ENCODE measurements around the gene VPS11. TPM values are rescaled to one million over a fixed set of nuclear protein-coding genes. Genes with fewer than 3 reads are reported as not detected.

The VPS11 gene
- polyA plus RNA-seq, 6 donors from 2014 or later = 36.7 to 50.0 (median 46.2) TPM

Other genes with a start within 250 kb of the VPS11 start
- 100 to 1,000 TPM; 101 to 157 (median 116) TPM for gene CXCR5, start 183.9 kb upstream of the VPS11 start, polyA plus RNA-seq (ENCODE audit: low read depth in 6 of 6)
- 1 to 10 TPM in 2 of 6 donors, under 1 TPM in 3, not detected in 1; 0.50 to 3.2 (median 0.75) TPM for gene BCL9L, start 141.9 kb upstream of the VPS11 start, polyA plus RNA-seq (ENCODE audit: low read depth in 6 of 6)
- under 1 TPM in 3 of 6 donors, not detected in 3; 0.33 to 0.43 (median 0.35) TPM for gene UPK2, start 111.5 kb upstream of the VPS11 start, polyA plus RNA-seq (ENCODE audit: low read depth in 6 of 6)
- not detected for gene FOXR1, start 96.1 kb upstream of the VPS11 start, polyA plus RNA-seq (ENCODE audit: low read depth in 6 of 6)
- gene CENATAC, start 69.7 kb upstream of the VPS11 start, polyA plus RNA-seq (ENCODE audit: low read depth in 6 of 6) = 10 to 100 TPM in 5 of 6 donors, 1 to 10 TPM in 1; 9.5 to 21.7 (median 12.3) TPM
- 1,000 to 10,000 TPM; 3,707 to 5,692 (median 4,418) TPM for gene RPS25, start 49.5 kb upstream of the VPS11 start, polyA plus RNA-seq (ENCODE audit: low read depth in 6 of 6)
- gene TRAPPC4, start 49.1 kb upstream of the VPS11 start, polyA plus RNA-seq (ENCODE audit: low read depth in 6 of 6) = 100 to 1,000 TPM in 1 of 6 donors, 10 to 100 TPM in 5; 45.6 to 103 (median 73.6) TPM
- gene SLC37A4, start 36.9 kb upstream of the VPS11 start, polyA plus RNA-seq (ENCODE audit: low read depth in 6 of 6) = 10 to 100 TPM in 4 of 6 donors, 1 to 10 TPM in 2; 8.1 to 12.8 (median 11.1) TPM
- gene HYOU1, start 10.6 kb upstream of the VPS11 start, polyA plus RNA-seq (ENCODE audit: low read depth in 6 of 6) = 10 to 100 TPM in 5 of 6 donors, 1 to 10 TPM in 1; 7.1 to 13.4 (median 12.5) TPM
- 10 to 100 TPM; 11.7 to 26.8 (median 16.4) TPM for gene HMBS, start 17.1 kb downstream of the VPS11 start, polyA plus RNA-seq (ENCODE audit: low read depth in 6 of 6)
- 10 to 100 TPM; 29.7 to 61.6 (median 34.5) TPM for gene DPAGT1, start 34.0 kb downstream of the VPS11 start, polyA plus RNA-seq (ENCODE audit: low read depth in 6 of 6)
- gene C2CD2L, start 39.5 kb downstream of the VPS11 start, polyA plus RNA-seq (ENCODE audit: low read depth in 6 of 6) = 1 to 10 TPM in 5 of 6 donors, under 1 TPM in 1; 0.55 to 3.8 (median 2.0) TPM
- gene HINFP, start 53.8 kb downstream of the VPS11 start, polyA plus RNA-seq (ENCODE audit: low read depth in 6 of 6) = 10 to 100 TPM in 3 of 6 donors, 1 to 10 TPM in 3; 7.0 to 19.3 (median 9.9) TPM
- gene ABCG4, start 81.2 kb downstream of the VPS11 start, polyA plus RNA-seq (ENCODE audit: low read depth in 6 of 6) = not detected
- gene NLRX1, start 100.9 kb downstream of the VPS11 start, polyA plus RNA-seq (ENCODE audit: low read depth in 6 of 6) = 1 to 10 TPM; 2.1 to 4.1 (median 2.8) TPM
- gene NHERF4, start 117.7 kb downstream of the VPS11 start, polyA plus RNA-seq (ENCODE audit: low read depth in 6 of 6) = not detected
- gene CBL, start 138.5 kb downstream of the VPS11 start, polyA plus RNA-seq (ENCODE audit: low read depth in 6 of 6) = 10 to 100 TPM in 5 of 6 donors, 1 to 10 TPM in 1; 8.3 to 22.0 (median 14.4) TPM
- not detected for gene MCAM, start 249.3 kb downstream of the VPS11 start, polyA plus RNA-seq (ENCODE audit: low read depth in 6 of 6)

All from naive B cell (primary cell).